ENCODE results near the gene SVEP1. TPM values are rescaled to one million over a fixed set of nuclear protein-coding genes. Genes with fewer than 3 reads are reported as not detected.

SVEP1 gene
- total and polyA plus RNA-seq, 2 donors (not counting 1 experiment from before 2014, with no cell fraction given): not detected

DNA sequence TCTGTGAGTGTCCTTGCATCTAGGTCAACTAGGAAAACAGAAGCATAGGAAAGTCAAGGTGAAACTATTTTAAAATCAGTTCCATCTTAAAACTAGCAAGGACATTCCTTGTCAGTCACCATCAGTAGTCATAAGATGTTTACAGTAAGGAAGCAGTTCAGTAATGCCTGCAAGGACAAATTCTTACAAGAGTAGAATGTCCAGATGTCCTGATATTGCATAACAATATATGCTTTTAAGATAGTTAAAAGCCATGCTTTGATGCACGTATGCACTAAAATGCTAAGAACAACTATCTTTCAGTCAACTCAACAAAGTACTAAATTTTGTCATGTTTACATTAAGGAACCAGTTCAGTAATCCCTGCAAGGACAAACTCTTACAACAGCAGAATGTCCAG is 11.3 kb upstream of the SVEP1 start:
- Histone ChIP-seq H3K79me2 (ENCODE audit: control insufficient read depth, insufficient read depth, low read length) (no peaks in the 10 kb centered on the region), H3K4me1 (ENCODE audit: control insufficient read depth in 2 of 2, insufficient read depth in 2 of 2, low read length in 2 of 2) (no peaks in the 10 kb centered on the region), H4K20me1 (ENCODE audit: control insufficient read depth, insufficient read depth, low read length, poor library complexity, severe bottlenecking) (no peaks in the 10 kb centered on the region), H3K27me3 (replicated peaks in 1 of 4; ENCODE audit: control extremely low read depth in 1 of 4, control insufficient read depth in 3 of 4, insufficient read depth in 4 of 4, low read length in 3 of 4) (no peaks in the 10 kb centered on the region), H3K9ac (ENCODE audit: low read length) (no peak overlapping the region), H3K27ac (ENCODE audit: low read length in 2 of 2) (no peak overlapping the region), H3K4me2 (replicated peaks; ENCODE audit: low read depth, low read length, poor library complexity, severe bottlenecking) (no peak overlapping the region), H3K4me3 (ENCODE audit: control extremely low read depth in 1 of 5, extremely low read depth in 1 of 5, insufficient read depth in 1 of 5, low read depth in 2 of 5, low read length in 4 of 5) (no peak overlapping the region), H2AFZ (ENCODE audit: insufficient read depth, low read depth, low read length, poor library complexity, severe bottlenecking) (no peak overlapping the region), H3K9me3 (ENCODE audit: control extremely low read depth in 1 of 3, control insufficient read depth in 2 of 3, insufficient read depth in 1 of 3, low read length in 2 of 3) (peaks cover 0 to 8% (median 3%) of the 10 kb centered on the region in 3 donors), H3K36me3 (replicated peaks in 1 of 2; ENCODE audit: control extremely low read depth in 1 of 2, control insufficient read depth in 1 of 2, extremely low read depth in 1 of 2, insufficient read depth in 2 of 2, low read length in 1 of 2) (no peaks in the 10 kb centered on the region)
- no peak for ATAC-seq (ENCODE audit: low read depth)
- H3K27me3 Mint-ChIP-seq: peaks cover 3% of the 10 kb centered on the region
- TF ChIP-seq CTCF (IDR thresholded peaks at IDR 0.05) (no peak), EZH2 (IDR thresholded peaks at IDR 0.05; ENCODE audit: borderline replicate concordance, insufficient read depth, low read depth, low read length, poor library complexity, severe bottlenecking) (no peak)
- DNase-seq: no peak
- H3K9me3 Mint-ChIP-seq (ENCODE audit: insufficient read depth): peaks cover 13% of the 10 kb centered on the region
- 100% methylated on average over 1 of the region's 1 CpG for WGBS (ENCODE audit: insufficient coverage)
- ChIA-PET CTCF (no interaction called here), POLR2A (no interaction called here)
- no peak overlapping the region for H3K27ac Mint-ChIP-seq
- no peak overlapping the region for H3K4me3 Mint-ChIP-seq
- intact Hi-C loops (cut with micrococcal nuclease): no loop called here
- H3K4me1 Mint-ChIP-seq: no peaks in the 10 kb centered on the region

DNA sequence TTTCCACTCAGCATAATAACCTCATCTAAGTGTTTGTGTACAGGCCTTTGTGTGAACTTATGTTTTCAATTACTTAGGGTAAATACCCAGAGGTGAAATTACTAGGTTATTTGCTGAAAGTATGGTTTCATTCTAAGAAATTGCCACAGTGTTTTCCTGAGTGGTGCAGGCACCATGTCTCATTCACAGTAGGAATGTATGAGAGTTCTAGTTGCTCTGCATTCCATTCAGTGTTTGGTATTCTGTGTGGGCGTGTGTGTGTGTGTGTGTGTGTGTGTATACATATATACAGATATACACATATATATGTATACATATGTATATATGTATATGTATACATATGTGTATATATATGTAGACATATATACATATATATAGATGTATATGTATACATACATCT is 8.8 kb upstream of the SVEP1 start:
- WGBS (ENCODE audit: insufficient coverage): no CpG with 5 or more reads among the region's 1 CpG
- no peak overlapping the region for H2AFZ ChIP-seq (ENCODE audit: insufficient read depth, low read depth, low read length, poor library complexity, severe bottlenecking)
- ATAC-seq (ENCODE audit: low read depth): no peak
- peaks cover 0 to 8% (median 3%) of the 10 kb centered on the region in 3 donors for H3K9me3 ChIP-seq (ENCODE audit: control extremely low read depth in 1 of 3, control insufficient read depth in 2 of 3, insufficient read depth in 1 of 3, low read length in 2 of 3)
- ChIA-PET POLR2A (no interaction called here), CTCF (no interaction called here)
- TF ChIP-seq CTCF (IDR thresholded peaks at IDR 0.05): no peak
- TF ChIP-seq EZH2 (IDR thresholded peaks at IDR 0.05; ENCODE audit: borderline replicate concordance, insufficient read depth, low read depth, low read length, poor library complexity, severe bottlenecking): no peak
- no peaks in the 10 kb centered on the region for H3K36me3 ChIP-seq (replicated peaks in 1 of 2; ENCODE audit: control extremely low read depth in 1 of 2, control insufficient read depth in 1 of 2, extremely low read depth in 1 of 2, insufficient read depth in 2 of 2, low read length in 1 of 2)
- no peaks in the 10 kb centered on the region for H3K4me1 ChIP-seq (ENCODE audit: control insufficient read depth in 2 of 2, insufficient read depth in 2 of 2, low read length in 2 of 2)
- DNase-seq: no peak
- H3K27me3 Mint-ChIP-seq: peaks cover 3% of the 10 kb centered on the region
- H3K27ac Mint-ChIP-seq: no peak overlapping the region
- H3K4me3 Mint-ChIP-seq: no peak overlapping the region
- peaks cover 15% of the 10 kb centered on the region for H3K9me3 Mint-ChIP-seq (ENCODE audit: insufficient read depth)
- H3K4me3 ChIP-seq (ENCODE audit: control extremely low read depth in 1 of 5, extremely low read depth in 1 of 5, insufficient read depth in 1 of 5, low read depth in 2 of 5, low read length in 4 of 5): no peak overlapping the region
- intact Hi-C loops (cut with micrococcal nuclease): no loop called here
- H3K27ac ChIP-seq (ENCODE audit: low read length in 2 of 2): no peak overlapping the region
- H4K20me1 ChIP-seq (ENCODE audit: control insufficient read depth, insufficient read depth, low read length, poor library complexity, severe bottlenecking): no peaks in the 10 kb centered on the region
- no peaks in the 10 kb centered on the region for H3K27me3 ChIP-seq (replicated peaks in 1 of 4; ENCODE audit: control extremely low read depth in 1 of 4, control insufficient read depth in 3 of 4, insufficient read depth in 4 of 4, low read length in 3 of 4)
- H3K79me2 ChIP-seq (ENCODE audit: control insufficient read depth, insufficient read depth, low read length): no peaks in the 10 kb centered on the region
- H3K4me2 ChIP-seq (replicated peaks; ENCODE audit: low read depth, low read length, poor library complexity, severe bottlenecking): no peak overlapping the region
- no peak overlapping the region for H3K9ac ChIP-seq (ENCODE audit: low read length)
- H3K4me1 Mint-ChIP-seq: no peaks in the 10 kb centered on the region

Measured in B cell (primary cell).